Measurements from ENCODE around the gene XYLT1.

DNA sequence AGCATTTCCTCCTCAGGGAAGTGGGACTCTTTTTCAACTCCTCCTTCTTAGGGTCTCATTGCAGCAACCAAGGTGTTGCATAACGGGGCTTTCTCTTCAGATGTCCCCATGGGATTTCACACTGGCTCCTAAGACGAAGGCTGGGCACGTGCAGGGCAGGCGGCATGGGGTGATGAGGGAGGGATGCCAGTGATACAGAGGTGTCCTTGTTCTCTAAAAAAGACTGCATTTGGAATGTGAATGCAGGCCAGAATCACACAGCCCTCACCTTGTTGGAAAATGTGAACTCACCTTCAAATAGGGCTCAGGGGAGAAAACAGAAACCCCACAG lies 105.6 kb downstream of the XYLT1 start:
- TF ChIP-seq POLR2AphosphoS5 (IDR thresholded peaks at IDR 0.05; ENCODE audit: low read depth, low read length) (no peak), POLR2A (IDR thresholded peaks at IDR 0.05; ENCODE audit: low read depth, low read length) (no peak), TAF1 (IDR thresholded peaks at IDR 0.05; ENCODE audit: low read depth, low read length) (no peak), SPI1 (IDR thresholded peaks at IDR 0.05; ENCODE audit: low read depth, low read length) (no peak), POU2F2 (IDR thresholded peaks at IDR 0.05; ENCODE audit: low read depth, low read length) (no peak), PAX5 (IDR thresholded peaks at IDR 0.05; ENCODE audit: insufficient read depth, low read length, severe bottlenecking) (no peak)
